Stimulated activated CD8-positive, alpha-beta memory T cell treated with anti-CD3 and anti-CD28 coated beads, Interleukin-4, amount 100 ng/mL, for 1 hour (primary cell): ENCODE data around the gene ATP6V1C2.

Source experiments
- DNase-seq, 2 donors: peaks; one replicate each; pipeline ENCODE4 v3.0.0-alpha.2; 2020; ENCODE audit warnings: low read depth in 2 of 2, low spot score in 1 of 2

ATP6V1C2 gene

DNA sequence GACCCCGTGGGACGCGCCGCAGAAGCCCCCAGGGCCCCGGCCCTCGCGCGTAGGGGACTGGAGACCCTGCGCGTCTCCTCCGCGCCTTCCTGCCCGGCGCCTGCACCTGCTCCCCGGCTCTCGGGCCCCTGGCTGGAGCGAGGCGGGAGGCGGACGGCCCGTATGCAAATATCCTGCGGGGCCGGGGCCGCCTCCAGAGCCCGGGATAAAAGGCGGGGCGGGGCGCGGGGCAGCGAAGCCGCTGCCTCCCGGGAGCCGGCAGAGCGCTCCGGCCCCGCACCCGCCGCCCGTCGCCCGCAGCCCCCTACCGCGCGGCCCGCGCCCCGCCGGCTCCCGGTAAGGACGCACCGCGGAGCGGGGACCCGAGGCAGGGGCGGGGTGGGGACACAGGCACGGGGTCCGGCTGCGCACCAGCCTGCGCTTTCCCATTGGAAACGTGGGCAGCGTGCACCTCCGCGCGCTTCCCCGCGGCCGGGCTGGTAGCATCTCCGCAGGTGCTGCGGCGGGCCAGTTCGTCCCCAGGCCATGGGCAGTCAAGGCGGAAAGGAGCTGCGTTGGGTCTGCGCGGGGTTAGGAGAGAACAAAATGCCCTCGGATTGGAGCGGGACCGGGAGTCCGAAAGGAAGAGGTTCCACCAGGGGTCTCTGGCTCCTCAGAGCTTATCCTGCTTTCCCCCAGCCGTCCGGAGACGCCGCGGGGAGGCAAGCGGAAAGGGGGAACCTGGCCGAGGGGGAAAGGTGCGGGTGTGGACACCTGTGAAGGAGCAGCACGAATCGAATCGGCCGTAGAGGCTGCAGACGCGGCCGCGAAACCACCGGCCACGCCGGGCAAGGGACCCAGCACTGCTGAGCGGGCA, at the start of gene ATP6V1C2:
Gene ATP6V1C2 (plus strand): TSS at position 235 of the 856 bp plus-strand sequence. CDS start 1,220 bp downstream, outside the sequence.
- DNase-seq = no peak

DNA sequence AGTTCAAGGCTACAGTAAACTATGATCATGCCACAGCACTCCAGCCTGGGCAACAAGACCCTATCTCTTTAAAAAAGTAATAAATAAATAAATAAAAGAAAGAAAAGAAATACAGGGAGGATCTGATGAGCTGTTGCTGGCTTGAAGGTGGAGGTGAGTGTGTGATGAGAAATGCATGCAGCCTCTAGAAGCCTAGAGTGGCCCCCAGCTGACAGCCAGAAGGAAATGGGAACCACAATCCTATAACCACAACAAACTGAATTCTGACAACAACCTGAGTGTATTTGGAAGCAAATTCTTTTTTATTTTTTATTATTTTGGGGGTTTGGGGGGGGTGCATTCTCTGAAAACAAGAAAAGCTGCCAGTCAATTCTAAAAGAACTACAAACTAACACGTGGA, 46.3 kb upstream of the ATP6V1C2 start:
- no peak for DNase-seq

DNA sequence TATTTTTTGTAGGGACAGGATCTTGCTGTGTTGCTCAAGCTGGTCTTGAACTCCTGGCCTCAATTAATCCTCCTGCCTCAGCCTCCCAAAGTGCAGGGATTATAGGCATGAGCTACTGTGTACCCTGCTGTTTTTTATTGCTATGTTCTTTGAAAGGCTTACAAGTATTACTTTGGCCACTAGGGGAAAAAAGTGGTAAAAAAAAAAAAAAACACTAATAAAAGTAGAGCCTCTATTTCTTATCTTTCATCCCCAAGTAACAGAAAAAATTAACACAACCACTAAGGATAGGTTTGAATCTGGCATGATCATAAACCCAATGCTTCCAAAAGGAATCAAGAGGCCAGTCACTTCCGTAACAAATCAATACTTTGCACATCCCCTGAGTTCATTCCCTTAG, 43.2 kb upstream of the ATP6V1C2 start:
- DNase-seq = no peak

- no peak for DNase-seq
Observed at GRCh38 chr2:10680214-10680613, 41.2 kb upstream of the ATP6V1C2 start.

DNA sequence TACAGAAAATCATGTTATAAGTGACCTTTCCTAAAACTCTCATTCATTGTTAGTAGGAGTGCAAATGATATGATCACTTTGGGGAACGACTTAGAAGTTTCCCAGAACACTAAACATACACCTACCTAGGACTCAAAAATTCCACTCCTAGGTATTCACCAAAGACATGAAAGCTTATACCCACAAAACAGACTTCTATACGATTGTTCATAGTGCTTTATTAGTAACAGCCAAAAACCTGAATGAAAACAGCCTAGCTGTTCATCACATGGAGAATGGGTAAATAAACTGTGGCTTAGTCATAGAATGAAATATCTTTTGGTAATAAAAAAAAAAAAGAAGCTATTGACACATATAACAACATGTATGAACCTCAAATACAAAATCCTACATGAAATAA, 40.5 kb upstream of the ATP6V1C2 start:
- no peak for DNase-seq

DNA sequence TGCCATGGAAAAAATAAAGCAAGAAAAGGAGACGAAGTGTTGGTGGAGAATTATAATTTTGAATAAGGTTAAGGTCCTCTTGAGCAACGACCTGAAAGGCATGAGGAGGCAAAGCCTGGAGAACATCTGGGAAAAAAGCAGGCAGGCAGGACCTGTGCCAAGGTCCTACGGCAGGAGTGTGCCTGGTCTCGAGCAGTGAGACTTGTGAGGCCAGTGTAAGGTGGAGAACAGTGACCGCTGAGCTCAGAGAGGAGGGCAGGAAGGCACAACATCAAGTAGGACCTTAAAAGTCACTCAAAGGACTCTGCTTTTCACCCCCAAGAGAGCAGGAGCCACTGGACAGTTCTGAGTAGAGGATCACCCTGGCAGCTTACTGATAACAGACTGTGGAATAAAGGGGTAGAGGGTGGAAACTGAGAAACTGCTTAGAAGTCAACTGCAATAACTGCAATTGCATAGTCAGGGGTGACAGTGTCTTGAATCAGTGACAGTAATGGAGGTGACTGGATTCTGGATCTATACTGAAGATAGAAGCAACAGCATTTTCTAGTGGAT, 35.2 kb upstream of the ATP6V1C2 start:
- DNase-seq = no peak

- no peak for DNase-seq
Observed at GRCh38 chr2:10688921-10689807, 32.3 kb upstream of the ATP6V1C2 start.

GRCh38 chr2:10691521-10691920, 29.9 kb upstream of the ATP6V1C2 start:
- DNase-seq = no peak

DNA sequence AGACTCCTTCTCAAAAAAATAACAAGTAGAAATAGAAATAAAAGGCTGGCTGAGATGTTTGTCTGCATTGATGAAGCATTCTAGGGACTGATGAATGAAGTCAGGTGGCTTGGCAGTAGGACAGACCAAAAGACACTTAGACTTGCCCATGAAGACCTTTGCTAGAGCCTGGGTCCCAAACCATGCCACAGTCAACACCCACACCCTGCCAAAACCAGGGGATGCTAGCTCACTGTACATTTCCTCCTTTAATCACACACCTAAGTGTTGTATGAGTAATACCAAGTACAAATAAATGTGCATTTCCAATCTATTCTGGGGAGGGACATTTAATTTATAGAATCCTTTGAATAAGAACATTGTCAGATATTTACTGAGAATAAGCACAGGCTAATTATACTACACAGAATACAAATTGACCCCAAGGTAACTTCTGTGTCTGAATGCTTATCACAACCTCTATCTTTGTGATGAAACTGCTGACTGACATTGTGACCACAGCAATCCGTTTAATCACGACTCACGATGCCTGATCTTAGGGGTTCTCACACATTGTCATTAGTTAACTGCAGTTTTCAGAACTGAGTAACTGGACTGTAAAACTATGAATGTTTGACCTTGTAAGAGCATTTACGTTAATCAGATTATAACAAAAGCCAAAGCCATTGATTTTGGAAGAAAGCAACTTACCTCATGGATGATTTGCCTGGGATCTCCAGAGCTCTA, 21.2 kb upstream of the ATP6V1C2 start:
- no peak for DNase-seq

DNA sequence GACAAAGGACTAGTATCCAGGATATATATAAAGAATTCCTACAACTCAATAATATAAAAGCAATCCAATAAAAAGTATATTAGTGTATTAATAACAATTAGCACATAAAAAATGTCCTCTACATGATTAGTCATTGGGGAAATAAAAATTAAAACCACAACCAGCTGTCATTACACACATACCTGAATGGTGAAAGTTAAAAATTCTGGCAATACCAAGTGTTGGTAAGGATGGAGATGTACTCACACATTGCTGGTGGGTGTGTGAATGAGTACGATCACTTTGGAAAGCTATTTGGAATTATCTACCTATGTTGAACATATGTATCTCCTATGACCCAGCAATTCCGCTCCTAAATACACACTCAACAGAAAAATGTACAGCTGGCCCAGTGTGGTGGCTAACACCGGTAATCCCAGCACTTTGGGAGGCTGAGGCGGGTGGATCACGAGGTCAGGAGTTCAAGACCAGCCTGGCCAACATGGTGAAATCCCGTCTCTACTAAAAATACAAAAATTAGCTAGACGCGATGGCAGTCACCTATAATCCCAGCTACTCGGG, 17.3 kb upstream of the ATP6V1C2 start:
- DNase-seq = no peak

- DNase-seq = no peak
Observed at GRCh38 chr2:10706033-10706432, 15.4 kb upstream of the ATP6V1C2 start.

- no peak for DNase-seq
Observed at GRCh38 chr2:10707831-10708230, 13.6 kb upstream of the ATP6V1C2 start.

- DNase-seq = no peak
Observed at GRCh38 chr2:10709290-10709939, 12.0 kb upstream of the ATP6V1C2 start.

- DNase-seq = no peak
Observed at GRCh38 chr2:10712185-10712809, 9.1 kb upstream of the ATP6V1C2 start.

DNA sequence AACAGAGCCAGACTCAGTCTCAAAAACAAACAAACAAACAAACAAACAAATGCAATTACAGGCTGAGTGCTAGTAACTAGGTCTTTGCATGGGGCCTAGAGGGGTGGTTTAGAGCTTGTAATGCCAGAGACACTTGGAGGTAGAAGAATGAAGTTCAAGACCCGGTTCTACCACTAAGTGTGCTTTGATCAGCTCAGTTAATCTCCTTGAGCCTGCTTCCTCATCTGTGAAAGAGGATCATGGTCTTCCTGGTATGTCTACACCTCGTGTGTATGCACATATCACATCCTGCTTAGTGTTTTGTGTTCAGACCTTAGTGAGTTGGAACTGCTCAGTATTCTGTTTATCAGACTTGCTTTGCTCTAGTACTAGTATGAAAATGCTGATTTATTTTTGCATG, 4.8 kb upstream of the ATP6V1C2 start:
- no peak for DNase-seq

GRCh38 chr2:10717628-10718027, 3.8 kb upstream of the ATP6V1C2 start:
- DNase-seq = no peak

- DNase-seq = no peak
Observed at GRCh38 chr2:10720306-10720705, 1.1 kb upstream of the ATP6V1C2 start.

DNA sequence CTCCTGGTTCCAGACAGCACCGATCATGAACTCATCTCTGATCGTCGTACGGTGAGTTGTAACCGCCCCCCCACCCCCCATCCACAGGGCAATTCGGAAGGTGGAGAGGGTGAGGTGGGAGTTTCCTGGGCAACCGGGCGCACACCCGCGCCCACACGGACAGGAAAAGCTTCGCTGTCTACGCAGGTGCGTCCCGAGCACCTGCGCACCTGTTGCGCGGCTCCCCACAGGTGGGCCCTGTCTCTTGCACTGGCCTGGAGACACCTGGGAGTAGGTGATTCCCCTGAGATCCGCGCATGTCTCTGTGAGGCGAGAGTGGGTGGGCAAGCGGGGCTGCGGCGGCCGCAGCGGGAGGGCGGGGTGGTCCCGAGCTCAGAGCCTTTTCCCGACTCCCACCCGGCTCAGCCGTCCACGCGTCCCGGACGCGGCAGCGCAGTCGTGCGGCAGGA, 459 bp upstream of the ATP6V1C2 start:
- DNase-seq = no peak

- no peak for DNase-seq
Observed at GRCh38 chr2:10722252-10722825, 909 bp downstream of the ATP6V1C2 start.
